ENCODE measurements around the gene CTNNA1.

Gene CTNNA1

GRCh38 chr5:138936225-138936967 lies 183.2 kb downstream of the CTNNA1 start:
- DNase-seq, result no peak

GRCh38 chr5:138936968-138937345 lies 183.7 kb downstream of the CTNNA1 start:
- no peak for DNase-seq

DNA sequence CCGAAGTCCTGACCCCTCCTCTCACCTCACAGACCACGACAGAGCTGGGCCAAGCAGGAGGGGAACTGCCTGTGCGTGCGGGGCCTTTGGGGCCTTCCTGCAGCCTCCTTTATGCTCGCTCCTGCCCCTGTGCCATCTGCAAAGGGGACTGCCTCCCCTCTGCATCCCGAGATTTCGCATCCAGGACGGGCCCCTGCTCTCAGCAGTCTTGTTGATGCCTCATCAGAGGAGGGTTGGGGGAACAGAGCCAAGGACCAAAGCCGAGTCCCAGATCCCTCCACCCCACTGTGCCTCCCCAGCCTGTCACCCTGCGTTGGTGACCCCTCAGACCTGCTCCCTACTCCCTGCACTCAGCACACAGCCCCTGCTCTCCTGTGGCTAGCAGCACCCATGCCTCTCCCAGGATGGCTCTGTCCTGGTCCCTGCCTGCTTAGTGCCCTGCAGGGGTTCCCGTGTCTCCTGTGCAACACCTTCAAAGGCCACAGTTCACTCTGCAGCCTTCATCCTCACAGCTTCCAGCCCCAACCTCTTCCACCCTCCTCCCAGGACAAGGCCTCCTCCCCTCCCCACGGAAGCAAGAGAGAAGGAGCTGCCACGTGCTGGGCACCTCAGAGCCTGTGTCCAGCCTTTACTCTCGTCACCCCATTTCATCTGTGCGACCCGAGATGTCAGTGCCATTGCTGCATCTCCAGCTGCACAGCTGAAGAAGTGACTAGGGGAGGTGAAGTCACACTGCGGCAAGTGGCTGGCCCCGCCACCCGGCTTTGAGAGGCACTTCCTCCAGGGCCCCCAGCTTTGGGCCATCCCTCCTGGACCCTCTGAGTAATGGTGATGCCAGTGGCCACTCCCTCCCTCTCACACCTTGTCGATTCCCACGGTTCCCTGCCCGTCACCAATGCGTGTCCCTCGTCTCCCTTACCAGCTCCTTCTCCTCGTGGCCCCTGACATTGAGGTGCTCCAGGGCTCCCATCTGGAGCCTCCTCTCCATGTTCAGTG lies 184.5 kb downstream of the CTNNA1 start:
- no peak for DNase-seq

DNA sequence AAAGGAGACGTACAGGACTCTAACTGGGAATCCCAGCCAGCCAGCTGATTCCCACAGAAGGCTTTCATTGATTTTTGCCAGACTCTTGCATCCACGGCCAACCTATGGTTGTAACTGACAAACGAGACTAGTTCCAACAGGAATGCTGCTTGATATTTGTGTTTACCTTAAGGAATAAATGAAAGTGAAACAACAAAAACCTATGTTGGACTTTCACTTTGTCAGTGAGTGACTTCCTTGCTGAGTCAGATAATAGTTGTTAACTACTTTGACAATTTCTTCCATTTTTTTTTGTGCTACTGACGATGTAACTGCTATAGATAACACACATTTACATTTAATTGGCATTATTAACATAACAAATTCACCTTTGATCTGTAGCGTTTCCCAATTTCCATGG lies 185.3 kb downstream of the CTNNA1 start:
- no peak for DNase-seq

DNA sequence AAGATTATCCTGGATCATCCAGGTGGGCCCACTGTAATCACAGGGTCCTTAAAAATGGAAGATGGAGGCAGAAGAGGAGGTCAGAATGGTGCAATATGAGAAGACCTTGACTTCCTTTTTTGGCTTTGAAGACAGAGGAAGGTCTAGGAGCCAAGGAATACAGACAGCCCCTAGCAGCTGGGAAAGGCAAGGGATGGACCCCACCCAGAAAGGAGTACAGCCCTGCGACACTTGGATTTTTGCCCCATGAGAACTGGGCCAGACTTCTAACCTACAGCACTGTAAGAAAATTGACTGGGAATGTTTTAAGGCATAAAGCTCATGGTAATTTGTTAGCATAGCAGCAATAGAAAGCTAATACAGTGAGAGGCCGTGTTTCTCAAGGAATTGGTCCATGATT lies 188.8 kb downstream of the CTNNA1 start:
- DNase-seq, result no peak

- no peak for DNase-seq
These were observed 189.6 kb downstream of the CTNNA1 start for GRCh38 chr5:138942861-138943260.

DNA sequence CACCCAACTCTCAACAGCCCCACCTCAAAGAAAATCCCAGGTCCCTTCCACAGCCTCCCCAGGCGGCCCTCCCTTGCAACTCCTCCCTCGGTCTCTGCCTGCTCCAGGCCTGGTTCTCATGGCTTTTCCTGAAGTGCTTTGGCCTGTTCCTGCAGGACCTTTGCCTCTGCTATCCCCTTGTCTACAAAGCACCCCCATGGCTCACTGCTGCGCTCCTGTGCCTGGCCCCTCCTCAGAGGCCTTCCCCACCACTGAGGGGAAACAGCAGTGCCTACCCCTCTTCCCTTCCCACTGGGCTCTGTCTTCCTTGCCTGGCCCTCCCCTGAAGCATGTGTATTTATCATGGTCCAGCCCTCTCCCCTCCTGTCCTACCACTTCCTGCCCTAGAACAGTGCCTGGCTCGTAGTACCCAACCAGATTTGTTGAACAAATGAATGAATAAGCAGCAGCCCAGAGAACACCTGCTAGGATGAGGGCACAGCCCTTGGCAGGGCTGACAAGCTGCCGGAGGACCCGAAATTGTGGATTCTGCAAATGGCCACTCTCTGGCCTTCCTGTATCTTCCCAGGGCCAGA lies 190.5 kb downstream of the CTNNA1 start:
- DNase-seq, result no peak

DNA sequence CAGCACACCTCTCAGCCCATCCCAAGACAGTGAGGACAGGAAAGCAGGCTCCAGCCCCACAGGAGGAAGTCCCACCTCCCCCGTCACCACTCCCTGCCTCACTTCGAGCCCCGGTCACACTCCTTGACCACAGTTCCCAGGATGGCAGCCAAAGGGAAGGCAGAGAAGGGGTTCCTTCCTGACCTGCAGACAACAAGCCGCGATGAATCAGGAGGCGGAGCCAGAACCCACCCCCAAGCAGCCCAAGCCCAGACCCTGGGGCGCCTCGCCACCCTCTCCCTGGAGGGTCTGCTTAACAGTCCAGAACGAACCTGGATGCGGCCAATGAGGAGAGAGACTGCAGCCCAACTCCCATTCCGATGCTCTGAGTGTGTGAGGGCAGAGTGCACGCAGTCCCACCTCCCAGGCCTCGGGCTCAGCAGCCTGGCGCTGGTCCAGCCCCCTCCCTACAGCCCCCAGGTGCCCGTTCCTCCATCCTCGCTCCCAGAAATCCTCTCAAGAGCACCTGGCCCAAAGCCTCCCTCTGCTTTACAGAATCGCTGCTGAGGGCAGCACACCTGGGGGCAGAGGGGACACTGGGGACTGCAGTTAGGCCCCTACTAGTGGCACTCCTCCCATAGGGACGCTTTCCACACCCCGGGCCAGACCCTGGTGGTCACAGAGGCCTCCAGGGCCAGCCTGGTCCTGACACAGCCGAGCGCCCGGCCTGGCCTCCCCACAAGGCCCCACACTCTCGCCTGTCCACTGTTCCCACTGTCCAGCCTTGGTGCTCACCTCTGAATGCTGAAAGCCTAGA lies 191.5 kb downstream of the CTNNA1 start:
- DNase-seq, result no peak

GRCh38 chr5:138945421-138946240 lies 192.4 kb downstream of the CTNNA1 start:
- no peak for DNase-seq

GRCh38 chr5:138946241-138946623 lies 193.0 kb downstream of the CTNNA1 start:
- DNase-seq, result no peak

DNA sequence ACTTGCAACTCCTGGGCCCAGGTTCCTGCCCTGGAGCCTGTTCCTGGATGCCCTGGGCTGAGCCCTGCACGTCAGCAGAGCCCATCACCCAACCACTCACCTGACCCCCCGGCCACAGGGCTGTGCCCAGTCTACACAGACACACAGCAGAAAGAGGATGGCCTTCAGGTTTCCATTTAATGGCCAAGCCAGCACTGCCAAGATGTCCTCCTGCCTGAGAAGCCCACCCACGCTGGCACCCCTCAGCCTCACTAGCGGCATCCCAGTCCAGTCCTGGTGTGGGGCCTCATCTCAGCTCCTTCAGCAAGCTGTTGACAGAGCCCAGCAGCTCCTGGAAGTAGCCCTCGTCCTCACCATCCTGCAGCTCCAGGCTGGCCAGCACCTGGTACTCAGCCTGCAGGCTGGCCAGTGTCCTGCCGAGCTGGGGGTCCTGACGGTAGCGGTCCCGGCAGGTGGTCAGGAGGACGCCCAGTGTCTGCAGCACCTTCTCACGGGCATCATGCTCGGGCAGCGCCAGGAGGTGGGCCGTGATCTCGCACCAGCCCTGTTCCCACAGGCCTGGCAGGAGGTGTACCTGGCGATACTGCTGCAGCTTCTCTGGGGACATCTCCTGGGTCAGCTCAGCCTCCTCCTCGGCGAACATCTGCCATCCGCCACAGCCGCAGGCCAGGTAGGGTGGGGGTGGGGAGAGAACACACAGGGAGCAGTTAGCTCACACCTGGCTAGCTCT lies 193.8 kb downstream of the CTNNA1 start:
- DNase-seq, result no peak

DNA sequence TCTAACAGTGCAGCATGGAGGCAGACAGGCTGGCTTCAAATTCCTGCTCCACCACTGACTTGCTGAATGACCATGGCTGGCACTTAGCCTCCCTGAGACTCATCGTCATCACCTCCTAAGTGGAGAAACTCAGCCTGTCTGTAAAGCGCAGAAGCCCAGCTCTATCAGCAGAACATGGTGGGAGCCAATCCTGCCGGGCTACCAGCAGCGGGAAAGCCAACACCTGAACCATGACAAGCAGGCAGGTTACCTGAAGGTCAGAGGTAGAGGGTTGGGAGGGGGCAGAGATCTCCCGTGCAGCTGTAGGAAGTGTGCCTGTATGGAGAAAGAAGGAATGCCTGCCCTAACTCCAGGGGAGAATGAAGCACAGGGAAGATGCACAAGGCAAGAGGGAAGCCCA lies 194.6 kb downstream of the CTNNA1 start:
- no peak for DNase-seq

DNA sequence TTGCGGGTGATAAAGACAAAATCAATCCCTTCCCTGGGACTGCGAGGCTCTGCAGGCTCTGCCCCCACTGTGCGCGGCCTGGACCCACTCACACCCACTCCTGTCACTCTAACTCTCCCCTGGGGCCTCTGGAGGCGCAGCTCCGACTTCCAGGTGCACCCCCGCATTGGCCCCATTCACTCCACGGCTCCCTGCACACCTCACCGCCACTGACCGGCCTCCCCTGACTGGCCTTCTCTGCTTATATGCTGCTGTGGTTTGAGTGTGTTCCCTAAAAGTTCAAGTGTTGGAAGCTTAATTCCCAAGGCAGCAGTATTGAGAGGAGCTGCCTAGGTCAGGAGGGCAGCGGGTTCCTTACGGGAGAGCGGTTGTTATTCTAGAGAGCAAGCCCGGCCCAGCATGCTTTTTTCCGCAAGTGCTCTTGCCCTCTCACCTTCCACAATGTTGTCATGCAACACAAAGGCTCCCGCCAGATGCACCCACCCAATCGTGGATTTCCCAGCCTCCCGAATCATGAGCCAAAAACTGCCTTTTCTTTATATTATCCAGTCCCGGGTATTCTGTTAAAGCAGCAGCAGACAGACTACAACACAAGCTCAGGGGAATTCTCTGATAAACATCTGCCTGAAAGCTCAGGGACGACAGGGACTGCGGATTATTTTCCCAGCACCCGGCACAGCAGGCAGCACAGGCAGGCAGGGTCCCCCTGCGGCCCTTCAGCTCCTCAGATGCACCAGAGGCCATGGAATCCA lies 195.4 kb downstream of the CTNNA1 start:
- DNase-seq, result no peak

DNA sequence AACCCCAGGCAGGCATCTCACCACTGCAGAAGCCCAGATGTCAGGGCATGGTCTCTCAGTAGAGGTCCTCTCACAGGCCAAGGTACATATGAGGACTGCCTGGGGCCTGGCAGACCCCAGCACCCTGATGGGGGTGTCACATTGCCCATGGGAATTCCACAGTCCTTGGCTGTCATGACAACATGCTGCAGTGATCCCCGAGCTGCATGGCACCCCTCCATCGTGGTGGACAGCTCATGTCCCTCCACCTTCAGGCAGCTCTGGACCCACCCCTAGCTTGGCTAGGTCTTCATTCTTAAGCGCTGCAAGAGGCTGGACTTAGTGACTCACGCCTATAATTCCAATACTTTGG lies 196.0 kb downstream of the CTNNA1 start:
- DNase-seq, result no peak

GRCh38 chr5:138949988-138950387 lies 196.8 kb downstream of the CTNNA1 start:
- no peak for DNase-seq

GRCh38 chr5:138950421-138951031 lies 197.3 kb downstream of the CTNNA1 start:
- DNase-seq, result no peak

DNA sequence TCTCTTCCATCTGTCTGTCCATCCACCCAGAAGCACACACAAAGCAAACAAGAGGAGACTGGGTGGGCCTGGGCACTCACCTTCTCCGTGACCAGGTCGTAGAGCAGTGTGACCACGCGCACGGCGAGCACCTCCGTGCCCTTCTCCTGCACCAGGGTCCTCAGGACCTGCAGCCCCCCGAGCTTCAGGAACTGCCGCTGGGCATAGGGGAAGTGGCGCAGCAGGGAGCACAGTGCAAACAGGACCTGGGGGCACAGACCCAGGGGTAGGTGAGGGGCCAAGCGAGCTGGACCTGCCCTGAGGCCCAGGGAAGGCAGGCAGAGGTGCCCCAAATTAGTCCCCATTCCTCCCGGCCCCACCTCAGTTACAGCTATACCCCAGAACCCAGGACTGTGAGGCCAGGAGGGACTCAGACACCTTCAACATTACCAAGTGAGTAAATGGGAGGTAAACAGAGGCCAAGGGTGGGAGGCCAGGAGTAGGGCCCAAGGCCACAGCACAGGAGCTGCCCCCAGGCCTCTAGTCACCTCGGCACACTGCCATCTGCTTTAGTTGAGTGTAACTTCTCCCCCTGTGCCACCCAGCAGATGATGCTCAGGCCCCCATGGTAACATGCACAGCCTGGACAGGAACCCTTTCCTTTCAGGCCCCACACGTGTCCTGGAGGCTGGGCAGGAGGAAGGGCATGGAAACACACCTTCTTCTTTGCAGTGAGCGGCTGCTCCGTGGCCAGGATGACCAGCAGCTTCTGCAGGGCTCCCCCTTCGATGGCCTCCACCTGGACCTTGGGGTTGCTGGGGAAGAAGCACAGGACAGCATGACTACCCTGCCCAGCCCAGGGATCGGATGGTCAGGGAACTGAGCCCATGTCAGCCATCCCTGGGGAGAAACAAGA lies 198.1 kb downstream of the CTNNA1 start:
- no peak for DNase-seq

GRCh38 chr5:138951986-138952735 lies 198.9 kb downstream of the CTNNA1 start:
- DNase-seq, result no peak
